Astrocyte of the cerebellum (primary cell): ENCODE measurements around the gene MRI1.
"Not testable (repeated sequence)": the region's sequence is repeated elsewhere in the genome, so short reads cannot be mapped to it uniquely, and the experiment has no call there.

Experiments
- DNase-seq: peaks from one replicate; pipeline ENCODE4 v3.0.0-alpha.2; 2011; ENCODE audit warnings: low read depth
- H3K4me3 ChIP-seq: 2 replicates; pipeline ENCODE4 v1.5.1; 2011; ENCODE audit warnings: mild to moderate bottlenecking, low read depth, low read length, moderate library complexity
- in situ Hi-C: cut with HindIII; loops from 2 replicates; pipeline ENCODE4 v1.10.0; 2017; ENCODE audit warnings: low sequenced_read_pairs
- TF ChIP-seq, protein P1 (sequence below): IDR thresholded peaks from 2 replicates; pipeline ENCODE4 v1.5.1; 2012; ENCODE audit warnings: low read length, low read depth, moderate library complexity, mild to moderate bottlenecking; ENCODE audit errors: missing control alignments

Gene MRI1

DNA sequence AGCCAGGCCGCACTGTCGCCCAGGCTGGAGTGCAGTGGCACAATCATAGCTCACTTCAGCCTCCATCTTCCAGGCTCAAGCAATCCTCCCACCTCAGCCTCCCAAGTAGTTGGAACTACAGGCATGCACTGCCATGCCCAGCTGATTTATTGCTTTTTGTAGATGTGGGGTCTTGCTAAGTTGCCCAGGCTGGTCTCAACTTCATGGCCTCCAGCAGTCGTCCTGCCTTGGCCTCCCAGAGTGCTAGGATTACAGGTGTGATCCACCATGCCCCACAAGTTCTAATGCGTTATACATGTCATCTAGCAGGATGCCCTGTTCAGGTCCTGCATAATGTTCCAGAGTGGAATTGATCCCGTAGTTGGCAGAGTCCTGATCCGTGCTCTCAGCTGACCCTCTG, 14.5 kb downstream of the MRI1 start:
- in situ Hi-C loops = no loop called here

DNA sequence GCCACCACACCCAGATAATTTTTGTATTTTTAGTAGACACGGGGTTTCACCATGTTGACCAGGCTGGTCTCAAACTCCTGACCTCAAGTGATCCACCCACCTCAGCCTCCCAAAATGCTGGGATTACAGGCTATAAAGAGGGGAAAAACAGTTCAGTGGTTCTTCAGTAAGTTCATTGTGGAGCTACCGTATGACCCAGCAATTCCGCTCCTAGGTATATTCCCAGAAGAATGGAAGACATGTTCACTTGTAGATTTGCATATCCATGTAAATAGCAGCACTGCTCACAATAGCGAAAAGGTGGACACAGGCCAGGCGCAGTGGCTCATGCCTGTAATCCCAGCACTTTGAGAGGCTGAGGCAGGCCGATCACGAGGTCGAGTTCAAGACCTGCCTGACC, 15.5 kb downstream of the MRI1 start:
- H3K4me3 ChIP-seq, in situ Hi-C loops, DNase-seq: not testable (repeated sequence)

More for the DNA sequence above, 14.5 kb downstream of the MRI1 start:
- DNase-seq = no peak
- H3K4me3 ChIP-seq = no peak overlapping the region
- TF ChIP-seq, protein P1, sequence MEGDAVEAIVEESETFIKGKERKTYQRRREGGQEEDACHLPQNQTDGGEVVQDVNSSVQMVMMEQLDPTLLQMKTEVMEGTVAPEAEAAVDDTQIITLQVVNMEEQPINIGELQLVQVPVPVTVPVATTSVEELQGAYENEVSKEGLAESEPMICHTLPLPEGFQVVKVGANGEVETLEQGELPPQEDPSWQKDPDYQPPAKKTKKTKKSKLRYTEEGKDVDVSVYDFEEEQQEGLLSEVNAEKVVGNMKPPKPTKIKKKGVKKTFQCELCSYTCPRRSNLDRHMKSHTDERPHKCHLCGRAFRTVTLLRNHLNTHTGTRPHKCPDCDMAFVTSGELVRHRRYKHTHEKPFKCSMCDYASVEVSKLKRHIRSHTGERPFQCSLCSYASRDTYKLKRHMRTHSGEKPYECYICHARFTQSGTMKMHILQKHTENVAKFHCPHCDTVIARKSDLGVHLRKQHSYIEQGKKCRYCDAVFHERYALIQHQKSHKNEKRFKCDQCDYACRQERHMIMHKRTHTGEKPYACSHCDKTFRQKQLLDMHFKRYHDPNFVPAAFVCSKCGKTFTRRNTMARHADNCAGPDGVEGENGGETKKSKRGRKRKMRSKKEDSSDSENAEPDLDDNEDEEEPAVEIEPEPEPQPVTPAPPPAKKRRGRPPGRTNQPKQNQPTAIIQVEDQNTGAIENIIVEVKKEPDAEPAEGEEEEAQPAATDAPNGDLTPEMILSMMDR = no peak

GRCh38 chr19:13781547-13781946, 17.2 kb downstream of the MRI1 start:
- no peak overlapping the region for H3K4me3 ChIP-seq
- TF ChIP-seq, protein P1 = no peak
- DNase-seq = peak; percentile 45
- in situ Hi-C loops = no loop called here

DNA sequence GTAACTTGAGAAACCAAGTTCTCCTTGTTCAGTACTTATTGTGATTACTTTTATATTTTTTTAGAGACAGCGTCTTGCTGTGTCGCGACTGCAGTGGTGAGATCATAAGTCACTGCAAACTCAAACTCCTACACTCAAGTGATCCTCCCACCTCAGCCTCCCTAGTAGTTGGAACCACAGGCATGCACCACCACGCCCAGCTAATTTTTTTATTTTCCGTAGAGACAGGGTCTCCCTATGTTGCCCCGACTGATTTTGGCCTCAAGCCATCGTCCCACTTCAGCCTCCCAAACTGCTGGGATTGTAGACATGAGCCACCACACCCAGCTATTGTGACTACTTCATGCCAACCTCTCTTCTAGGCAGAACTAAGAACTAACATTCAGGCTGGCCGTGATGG, 18.2 kb downstream of the MRI1 start:
- DNase-seq = no peak
- TF ChIP-seq, protein P1 = no peak
- in situ Hi-C loops = no loop called here
- no peak overlapping the region for H3K4me3 ChIP-seq

DNA sequence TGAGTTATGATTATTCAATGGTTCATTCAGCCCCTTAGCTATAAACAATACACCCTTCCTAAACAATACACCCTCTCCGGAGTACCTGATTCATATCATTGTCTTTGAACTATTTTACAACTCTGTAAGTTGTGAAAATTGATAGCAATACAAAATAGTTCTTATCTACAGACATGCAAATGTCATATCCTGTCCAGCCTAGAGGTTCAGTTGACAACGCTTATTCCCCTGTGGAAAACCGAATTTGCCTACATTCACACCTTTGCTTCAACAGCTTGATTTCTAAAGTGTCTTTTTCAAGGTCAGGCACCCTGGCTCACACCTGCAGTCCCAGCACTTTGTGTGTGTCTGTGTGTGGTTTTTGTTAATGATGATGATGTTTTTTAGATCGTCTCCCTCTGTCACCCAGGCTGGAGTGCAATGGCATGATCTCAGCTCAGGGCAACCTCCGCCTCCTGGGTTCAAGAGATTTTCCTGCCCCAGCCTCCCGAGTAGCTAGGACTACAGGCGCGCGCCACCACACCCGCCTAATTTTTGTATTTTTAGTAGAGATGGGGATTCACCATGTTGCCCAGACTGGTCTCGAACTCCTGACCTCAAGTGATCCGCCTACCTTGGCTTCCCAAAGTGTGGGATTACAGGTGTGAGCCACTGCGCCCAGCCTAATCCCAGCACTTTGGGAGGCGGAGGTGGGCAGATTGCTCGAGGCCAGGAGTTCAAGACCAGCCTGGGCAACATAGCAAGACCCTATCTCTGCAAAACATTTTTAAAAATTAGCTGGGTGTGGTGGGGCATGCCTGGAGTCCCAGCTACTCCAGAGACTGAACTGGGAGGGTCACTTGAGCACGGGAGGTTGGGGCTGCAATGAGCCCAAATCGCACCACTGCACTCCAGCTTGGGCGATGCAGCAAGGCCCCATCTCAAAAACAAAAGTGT, 19.5 kb downstream of the MRI1 start:
- TF ChIP-seq, protein P1 = no peak
- DNase-seq = no peak
- in situ Hi-C loops = no loop called here
- H3K4me3 ChIP-seq = no peak overlapping the region

DNA sequence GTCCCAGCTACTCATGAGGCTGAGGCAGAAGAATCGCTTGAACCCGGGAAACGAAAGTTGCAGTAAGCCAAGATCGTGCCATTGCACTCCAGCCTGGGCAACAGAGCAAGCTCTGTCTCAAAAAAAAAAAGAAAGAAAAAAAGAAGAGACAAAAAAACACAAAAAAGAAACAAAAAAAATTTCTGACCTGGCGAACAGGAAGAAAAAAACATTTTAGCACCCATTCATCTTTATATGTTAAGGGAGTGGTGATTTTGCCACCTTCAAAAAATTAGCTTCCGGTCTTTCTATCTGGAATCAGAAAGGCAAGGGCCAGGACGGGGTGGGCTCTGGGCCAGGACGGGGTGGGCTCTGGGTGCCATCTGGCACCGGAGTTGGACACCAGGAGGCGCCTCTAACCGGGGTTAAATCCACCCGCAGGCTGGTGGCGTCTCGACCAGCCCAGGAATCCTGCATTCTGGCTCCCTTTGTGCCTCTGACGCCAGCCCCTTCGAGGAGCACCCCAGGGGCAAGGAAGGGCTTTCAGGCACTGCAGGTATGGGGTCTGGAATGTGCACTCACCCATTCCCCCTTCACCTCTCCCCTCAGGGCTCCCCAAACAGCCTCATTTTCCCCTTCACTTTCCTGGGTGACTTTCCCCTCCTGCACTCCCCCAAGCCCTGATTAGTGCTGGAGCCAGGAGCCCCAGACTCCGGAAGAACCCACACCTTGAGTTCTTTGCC, 20.6 kb downstream of the MRI1 start:
- TF ChIP-seq, protein P1 = peak; percentile 65
- no peak for DNase-seq
- in situ Hi-C loops = no loop called here
- no peak overlapping the region for H3K4me3 ChIP-seq

DNA sequence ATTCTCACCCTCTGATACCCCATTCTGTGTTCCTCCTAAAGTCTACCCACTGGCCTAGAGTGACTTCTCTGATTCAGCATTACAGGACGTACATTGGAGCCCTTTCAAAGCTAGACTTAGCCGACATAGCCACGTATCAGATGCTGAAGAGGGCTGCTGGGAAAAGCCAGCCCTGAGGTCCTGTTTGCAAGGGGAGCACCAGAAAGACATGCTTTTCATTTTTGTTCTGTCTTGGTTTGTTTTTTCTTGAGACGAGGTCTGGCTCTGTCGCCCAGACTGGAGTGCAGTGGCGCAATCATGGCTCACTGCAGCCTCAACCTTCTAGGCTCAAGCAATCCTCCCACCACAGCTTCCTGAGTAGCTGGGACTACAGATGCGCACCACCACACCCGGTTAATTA, 24.7 kb downstream of the MRI1 start:
- TF ChIP-seq, protein P1 = no peak
- no peak for DNase-seq
- H3K4me3 ChIP-seq = no peak overlapping the region
- in situ Hi-C loops = no loop called here
